IPS-18c (cell line): Measurements from ENCODE around the gene NFATC2.

Experiments used
- H3K4me3 ChIP-seq: 2 replicates; pipeline ENCODE4 v1.7.0; 2013; ENCODE audit warnings: low read depth, mild to moderate bottlenecking, low read length, moderate library complexity; ENCODE audit not compliant: insufficient read depth
- H3K9me3 ChIP-seq: one replicate; pipeline ENCODE4 v1.6.1; 2013; ENCODE audit warnings: mild to moderate bottlenecking, low read length, moderate library complexity; ENCODE audit not compliant: control insufficient read depth, insufficient read depth

The NFATC2 gene

DNA sequence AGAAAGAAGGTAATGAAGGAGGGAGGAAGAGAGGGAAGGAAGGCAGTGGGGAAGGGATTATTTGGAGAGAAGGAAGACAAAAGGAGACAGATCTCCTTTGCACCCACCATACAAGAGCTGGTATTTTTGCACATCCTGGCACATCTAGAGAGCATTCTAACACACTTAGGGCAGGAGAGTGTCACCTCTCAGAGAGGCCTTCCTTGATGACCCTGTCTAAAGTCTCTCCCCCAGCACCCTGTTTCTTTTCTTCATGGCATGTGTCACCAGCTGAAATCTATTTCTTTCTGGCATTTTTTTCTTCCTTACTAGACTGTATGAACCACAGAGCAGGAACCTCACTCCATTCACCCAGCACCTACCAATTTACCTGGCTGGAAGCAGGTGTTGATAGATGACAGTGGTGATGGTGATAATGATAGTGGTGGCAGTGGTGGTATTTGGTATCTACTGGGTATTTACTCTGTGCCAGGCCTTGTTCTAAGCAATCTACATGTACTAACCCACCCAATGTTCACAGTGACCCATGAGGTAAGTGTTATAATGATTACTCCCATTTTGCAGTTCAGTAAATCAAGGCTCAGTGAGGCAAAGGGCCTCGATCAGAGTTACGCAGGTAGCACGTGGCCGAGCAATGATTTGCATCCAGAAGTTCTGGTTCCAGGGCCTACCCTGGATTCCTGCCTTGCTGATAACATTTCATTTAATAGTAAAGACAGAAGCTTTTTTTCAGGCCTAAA, 131.8 kb downstream of the NFATC2 start:
- no peak overlapping the region for H3K4me3 ChIP-seq
- peaks cover 3% of the 10 kb centered on the region for H3K9me3 ChIP-seq

DNA sequence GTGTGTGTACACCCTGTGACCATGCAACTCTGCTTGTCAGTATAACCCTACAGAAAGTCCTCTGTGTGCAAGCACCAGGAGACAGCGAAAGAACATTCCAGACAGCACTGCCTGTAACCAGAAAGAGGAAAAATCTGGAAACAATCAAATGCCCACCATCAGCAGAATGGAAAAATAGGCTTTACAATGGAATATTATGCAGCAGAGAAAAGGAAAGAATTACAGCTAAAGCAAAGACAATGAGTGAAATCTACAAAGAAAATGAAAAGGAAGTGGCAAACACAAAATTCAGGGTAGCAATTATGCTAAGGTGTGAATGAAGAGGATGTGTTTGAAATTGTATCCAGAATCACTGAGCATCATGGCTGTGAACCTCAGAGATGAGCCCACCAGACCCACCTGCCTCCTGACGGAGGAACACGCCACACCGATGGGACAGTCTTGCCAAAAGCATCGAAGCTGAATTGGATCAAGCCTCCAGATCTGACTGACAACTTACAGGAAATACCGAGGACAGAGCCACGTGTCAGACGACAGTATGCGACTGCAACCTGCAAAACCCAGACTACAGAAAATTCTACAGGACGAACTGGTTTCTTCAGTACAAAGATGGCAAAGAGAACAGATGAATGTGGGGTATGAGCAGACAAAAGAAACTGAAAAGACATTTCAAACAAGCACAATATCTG, 133.2 kb downstream of the NFATC2 start:
- Histone ChIP-seq H3K9me3 (peaks cover 3% of the 10 kb centered on the region), H3K4me3 (no peak overlapping the region)

DNA sequence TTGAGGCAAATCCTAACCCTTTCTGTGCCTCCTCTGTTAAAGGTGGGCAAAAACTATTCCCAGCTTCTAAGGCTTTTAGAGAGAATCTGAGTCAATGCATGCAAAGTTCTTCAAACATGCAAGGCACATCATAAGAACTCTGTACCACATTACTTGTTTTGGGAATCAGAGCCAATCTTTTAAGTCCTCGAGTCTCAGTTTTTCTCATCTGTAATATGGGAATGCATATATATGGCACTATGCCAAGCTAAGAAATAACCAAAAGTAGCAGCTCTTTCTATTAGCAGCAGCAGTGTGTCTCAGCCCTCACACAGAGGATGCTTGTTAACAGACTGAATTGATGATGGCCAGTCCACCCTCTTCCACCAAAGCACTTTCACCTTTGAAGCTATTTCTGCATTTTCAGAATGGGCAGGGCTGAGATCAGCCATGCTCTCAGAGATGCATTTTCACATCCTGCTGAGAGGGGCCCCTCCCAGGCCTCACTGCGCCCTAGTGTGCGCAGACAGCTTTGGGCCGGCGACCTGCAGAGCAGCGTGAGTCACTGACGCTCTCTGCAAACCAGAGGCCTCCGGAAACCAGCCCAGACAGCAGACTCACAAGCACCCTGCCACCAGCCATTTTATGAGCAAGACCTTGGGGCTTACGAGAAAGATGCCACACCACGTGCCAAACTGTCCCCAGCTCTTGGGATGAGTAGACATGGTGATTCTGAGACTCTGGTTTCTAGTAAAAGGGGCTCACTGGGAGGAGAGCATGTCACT, 138.0 kb downstream of the NFATC2 start:
- Histone ChIP-seq H3K9me3 (peaks cover 3% of the 10 kb centered on the region), H3K4me3 (no peak overlapping the region)

DNA sequence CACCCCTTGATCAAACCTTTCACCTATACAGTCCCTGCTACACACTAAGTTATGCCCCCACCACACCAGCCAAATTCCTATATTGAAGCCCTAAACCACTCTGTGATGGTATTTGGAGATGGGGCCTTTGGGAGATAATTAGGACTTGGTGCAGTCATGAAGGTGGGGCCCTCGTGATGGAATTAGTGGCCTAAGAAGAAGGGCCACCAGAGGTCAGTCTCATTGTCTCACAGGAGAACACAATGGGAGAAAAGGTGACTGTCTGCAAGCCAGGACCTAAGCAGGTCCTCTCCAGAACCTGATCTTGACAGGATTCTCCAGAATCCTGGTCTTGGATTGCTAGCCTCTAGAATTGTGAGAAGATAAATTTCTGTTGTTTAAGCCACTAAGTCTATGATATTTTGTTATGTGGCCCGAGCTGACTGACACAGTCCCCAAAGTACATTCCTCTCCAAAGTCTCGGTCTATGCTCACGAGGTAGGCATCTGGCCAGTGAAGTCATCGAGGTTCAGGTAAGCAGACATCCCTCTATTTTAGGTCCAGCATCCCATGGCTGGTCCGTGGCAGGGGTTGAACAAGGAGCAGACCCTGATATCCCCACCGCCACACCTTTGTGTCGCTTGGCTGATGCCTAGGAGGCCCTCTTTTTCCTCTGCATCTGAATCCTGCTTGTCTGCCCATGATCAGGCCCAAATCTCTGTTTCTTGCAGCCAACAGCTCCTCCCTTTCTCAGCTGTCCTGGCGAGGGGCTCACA, 138.9 kb downstream of the NFATC2 start:
- Histone ChIP-seq H3K4me3 (no peak overlapping the region), H3K9me3 (no peaks in the 10 kb centered on the region)

DNA sequence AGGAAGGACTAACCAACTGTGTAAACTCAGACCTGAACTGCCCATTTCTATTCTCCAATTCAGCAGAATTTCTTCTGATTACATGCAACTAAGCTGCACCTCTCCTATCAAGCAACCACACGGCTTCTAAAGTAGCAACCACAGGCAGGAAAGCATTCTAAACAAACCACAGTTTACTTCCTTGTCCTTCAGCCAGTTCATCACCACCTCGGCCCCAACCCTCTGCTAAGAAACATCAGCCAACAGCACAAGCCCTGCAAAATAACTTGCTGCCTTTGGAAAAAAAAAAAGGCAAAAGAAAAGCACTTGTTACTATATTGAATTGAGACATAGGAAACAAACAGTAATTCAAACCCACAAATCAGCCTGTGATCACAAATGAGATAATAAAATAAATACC, 140.3 kb downstream of the NFATC2 start:
- no peaks in the 10 kb centered on the region for H3K9me3 ChIP-seq

DNA sequence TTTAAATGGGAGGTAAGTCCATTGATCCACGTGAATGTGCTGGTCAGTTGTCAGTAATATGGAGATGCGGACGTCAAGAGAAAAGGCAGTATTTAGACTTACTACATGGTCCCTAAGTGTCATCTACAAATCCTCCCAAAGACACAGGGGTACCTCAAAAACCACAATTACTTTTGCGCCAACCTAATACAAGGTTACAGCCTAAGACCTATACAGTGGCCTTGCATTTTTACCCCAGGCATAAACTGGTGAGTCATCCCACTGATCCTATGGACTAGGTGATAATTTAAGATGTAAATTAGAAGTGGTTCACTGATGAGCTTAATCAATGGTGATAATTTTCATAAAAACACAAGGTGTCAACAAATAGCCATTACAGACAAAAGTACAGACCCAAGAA, 141.0 kb downstream of the NFATC2 start:
- Histone ChIP-seq H3K9me3 (no peaks in the 10 kb centered on the region), H3K4me3 (no peak overlapping the region)

More for the DNA sequence above, 140.3 kb downstream of the NFATC2 start:
- no peak overlapping the region for H3K4me3 ChIP-seq

DNA sequence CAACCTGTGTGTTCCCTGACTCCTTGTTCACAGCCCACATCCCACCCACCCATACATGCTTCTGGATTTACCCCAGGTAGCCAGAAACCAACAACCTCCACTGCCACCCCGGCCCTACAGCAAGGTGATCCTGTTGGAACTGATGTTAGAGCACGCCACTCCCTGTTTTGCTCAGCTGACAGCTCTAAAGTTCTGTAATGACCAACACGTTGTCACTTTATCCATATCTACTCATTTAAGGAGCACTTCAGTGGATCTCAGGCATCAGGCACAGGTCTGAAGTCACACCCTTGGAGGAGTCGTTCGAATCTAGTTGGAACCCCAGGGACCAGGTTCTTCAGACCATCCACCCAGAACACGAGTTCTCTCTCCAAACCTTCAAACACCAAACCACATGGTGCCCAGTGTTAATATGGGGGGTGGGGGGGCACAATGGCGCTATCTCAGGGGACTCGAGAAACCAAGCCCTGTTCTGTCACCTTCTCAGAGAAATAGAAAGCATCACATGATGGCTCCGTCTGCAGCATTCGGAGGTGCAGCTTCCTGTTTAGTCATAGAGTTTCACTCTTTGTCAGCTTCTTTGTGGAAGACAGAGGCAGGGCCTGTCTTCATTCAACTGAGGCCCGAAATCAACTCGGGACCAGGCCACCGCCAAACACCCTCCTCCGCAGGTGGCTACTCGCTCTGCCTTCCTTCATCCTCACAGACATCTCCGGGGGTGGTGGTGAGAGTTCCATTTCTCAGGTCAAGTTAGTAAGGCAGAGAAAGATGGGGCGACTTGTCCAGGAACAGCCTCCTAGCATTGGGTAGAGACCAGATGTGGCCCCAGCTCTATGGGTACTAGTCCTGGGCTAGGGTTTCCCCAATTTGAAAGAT, 142.2 kb downstream of the NFATC2 start:
- no peak overlapping the region for H3K4me3 ChIP-seq
- no peaks in the 10 kb centered on the region for H3K9me3 ChIP-seq

DNA sequence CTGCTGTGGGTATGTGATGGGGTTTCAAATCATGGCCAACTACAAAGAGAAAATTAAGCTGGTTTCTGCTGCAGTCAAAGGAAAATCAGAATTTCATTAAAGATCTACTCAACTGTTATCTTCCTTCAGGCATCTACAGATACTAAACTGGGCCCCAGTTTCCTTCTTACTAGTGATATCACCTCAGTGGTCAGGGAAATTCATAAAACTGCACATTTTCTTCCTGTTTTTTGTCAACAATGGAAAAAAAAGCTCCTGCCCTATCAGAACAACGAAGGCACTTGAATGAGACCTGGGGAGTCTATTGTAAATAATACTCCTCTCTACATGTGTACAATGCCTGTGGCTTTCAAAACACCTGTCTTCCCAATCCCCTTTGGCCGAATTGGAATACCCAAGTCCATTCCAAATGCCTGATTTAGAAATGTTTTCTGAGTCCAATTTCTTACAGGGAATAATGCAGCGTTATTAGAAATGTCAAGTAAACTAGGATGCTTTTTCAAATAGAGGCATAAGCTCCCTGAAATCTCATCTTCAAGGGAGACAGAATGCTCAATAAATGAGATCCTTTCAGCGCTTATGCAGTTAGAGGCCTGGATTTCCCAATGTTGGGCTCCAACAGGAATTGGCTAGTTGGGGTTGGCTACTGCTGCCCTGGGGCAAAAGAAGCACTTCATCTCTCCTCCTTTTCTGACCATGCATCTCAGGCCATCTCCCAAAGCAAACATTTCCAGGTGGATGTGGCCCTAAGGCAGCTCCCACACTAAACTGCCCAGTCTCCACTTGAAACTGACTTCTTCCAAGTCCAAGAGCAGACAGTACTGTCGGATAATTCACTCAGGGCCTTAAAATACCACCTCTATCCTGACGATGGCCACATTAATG, 143.3 kb downstream of the NFATC2 start:
- no peak overlapping the region for H3K4me3 ChIP-seq

DNA sequence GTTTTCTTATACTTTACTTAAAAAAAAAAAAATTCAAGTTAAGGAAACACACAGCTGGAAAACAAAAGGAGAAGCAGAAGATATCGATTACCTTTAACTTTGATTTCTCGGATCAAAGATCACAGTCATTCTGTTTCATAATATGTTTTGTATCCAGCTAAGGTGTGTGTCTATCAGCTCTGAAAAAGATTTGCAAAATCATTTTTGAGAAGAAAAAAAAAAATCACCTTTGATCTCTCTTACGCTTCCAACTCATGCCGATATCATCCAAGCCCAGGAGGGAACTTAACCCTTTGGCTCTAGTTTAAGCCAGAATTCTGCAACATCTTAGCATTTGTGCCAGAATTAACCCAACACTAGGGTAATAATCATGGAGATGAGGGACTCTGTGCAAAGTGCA, 144.0 kb downstream of the NFATC2 start:
- H3K9me3 ChIP-seq = no peaks in the 10 kb centered on the region
- no peak overlapping the region for H3K4me3 ChIP-seq

More for the DNA sequence above, 143.3 kb downstream of the NFATC2 start:
- H3K9me3 ChIP-seq = no peaks in the 10 kb centered on the region

DNA sequence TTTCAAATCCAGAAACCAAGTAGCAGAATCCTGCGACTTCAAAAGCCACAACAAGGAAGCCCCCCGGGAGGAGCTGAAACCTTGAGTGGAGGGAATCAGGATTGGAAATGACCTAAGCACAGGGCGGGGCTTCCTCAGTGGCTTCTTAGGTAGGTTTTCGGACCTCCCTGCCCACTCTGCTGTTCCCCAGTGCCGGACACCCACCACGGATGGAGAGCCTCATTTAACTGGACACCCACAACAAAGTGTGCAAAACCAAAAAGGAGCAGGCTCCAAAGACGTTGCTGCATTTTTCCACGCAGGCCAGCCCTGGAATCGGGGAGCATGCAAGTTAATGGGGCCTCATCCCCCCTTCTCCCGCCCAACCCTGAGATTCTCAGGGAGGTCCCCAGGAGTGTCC, 144.4 kb downstream of the NFATC2 start:
- no peaks in the 10 kb centered on the region for H3K9me3 ChIP-seq
- H3K4me3 ChIP-seq = no peak overlapping the region

DNA sequence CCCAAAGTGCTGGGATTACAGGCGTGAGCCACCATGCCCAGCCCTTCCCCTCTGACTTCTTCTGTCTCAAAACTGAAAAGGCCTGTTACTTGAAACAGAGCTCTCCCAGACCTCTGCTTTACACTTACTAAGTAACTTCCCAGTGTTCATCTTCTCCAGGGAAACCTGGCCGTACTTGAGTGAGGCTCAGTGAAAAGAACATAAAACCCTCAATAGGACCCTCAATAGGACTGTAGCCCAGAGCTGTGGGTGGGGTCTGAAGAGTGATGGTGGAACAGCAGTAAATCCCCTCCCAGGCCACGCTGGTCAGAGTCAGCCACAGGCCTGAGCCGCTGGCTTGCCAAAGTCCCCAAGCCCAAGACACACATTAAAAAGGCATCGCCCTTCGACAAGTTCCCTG, 145.4 kb downstream of the NFATC2 start:
- H3K9me3 ChIP-seq = no peaks in the 10 kb centered on the region
- no peak overlapping the region for H3K4me3 ChIP-seq

DNA sequence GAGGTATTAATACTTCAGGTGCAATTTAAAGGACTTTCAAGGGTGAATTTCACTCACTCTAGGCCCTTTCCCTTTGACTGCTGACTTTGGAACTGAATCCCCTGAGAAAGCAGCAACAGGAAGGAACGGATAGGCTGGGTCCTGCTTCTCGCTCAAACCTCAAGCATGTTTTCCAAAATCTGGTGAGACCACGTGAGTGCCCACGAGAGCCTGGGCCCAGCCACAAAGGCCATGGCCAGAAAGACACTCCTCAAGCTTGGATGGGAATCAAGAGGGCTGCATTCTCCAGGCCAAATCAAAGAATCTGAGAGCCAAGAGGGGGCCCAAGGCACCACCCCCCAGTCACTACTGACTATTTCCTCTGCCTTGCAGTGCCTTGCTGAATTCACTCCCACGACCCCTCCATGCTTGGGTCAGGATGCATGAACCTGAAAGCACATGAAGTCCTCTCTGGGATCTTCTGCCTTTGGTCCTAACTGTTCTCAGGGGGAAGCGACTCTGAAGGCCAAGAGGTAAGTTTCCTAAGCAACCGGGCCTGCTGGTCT, 146.1 kb downstream of the NFATC2 start:
- no peaks in the 10 kb centered on the region for H3K9me3 ChIP-seq
- H3K4me3 ChIP-seq = no peak overlapping the region

DNA sequence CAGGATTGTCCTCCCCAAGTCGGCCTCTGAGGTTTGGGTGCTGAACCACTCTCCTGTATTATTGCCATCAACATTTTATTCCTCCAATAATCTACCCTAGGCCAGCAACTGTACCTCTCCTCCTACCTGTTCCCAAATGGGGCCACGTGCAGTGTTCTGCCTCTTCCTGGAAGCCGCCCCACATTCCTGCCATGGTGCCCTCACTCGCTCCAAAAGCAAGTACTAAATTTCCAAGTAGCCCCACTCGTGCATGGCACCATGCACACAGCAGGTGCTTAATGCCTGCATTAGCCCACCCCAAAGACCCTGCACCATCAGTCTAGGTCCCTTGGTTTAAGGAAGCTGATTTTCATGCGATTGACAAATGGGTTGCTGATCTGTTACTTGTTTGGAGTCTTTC, 147.8 kb downstream of the NFATC2 start:
- no peaks in the 10 kb centered on the region for H3K9me3 ChIP-seq
- no peak overlapping the region for H3K4me3 ChIP-seq

DNA sequence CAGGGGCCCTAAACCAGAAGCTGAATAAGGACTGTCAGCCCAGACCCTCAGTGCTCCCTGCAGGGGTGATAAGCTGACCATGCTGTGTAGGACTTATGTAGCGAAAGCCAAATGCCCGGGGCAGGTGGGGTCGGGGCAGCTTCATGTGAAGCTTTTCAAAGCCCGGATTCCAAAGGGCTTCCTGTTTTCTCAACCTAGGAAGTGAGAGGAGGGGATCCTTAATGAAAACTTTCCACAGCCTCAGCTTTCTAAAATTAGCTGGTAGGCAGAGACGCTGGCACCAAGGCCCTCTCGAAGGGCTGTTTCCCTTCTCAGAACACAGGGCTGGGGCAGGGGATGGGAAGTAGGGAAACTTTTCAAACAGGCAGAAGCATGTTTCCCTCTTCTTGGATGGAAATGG, 148.9 kb downstream of the NFATC2 start:
- Histone ChIP-seq H3K4me3 (no peak overlapping the region), H3K9me3 (no peaks in the 10 kb centered on the region)

DNA sequence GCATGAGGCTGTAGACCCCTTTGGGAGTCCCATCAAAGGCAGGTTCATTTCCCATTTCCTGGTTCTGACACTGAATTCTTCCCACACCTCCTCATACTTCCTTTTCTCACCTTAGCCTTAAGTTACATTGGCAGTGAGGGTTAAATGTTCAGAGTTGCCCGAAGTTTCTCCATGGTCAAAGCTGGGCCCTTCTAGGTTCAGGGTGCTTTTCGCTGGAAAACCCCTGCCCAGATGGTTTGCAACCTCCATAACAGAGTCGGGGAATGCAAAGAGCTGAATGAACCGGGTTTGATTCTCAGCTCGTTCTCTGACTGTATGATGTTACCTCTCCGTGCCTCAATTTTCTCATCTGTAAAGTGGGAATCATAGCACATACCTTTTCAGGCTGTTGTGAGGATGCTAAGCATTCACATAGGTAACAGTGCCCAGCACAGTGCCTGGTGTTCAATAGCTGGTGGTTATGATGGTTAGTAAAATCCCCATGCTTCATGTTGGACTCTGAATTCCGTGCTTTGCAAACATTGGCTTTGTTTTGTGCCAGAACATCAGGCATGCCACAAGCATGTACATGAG, 149.8 kb downstream of the NFATC2 start:
- H3K4me3 ChIP-seq = no peak overlapping the region
- no peaks in the 10 kb centered on the region for H3K9me3 ChIP-seq
